B cell (primary cell): Measurements from ENCODE around the gene NT5DC2. TPM values are rescaled to one million over a fixed set of nuclear protein-coding genes. Genes with fewer than 3 reads are reported as not detected.

Experiments
- ATAC-seq: fragments of 200-7000 bp; cut with Tn5 transposase; one replicate; pipeline ENCODE4 v1.10.0; 2021; ENCODE audit warnings: low read depth, mild to moderate bottlenecking, moderate number of reproducible peaks, moderate library complexity
- CTCF ChIA-PET: fragments of 350-600 bp; sonication (Branson Sonifier 250); formaldehyde crosslinking; loops from one replicate; lab custom pipeline; 2021; ENCODE audit warnings: antibody characterized with exemption, inconsistent platforms; lab: Charles Lee
- POLR2A ChIA-PET: fragments of 350-600 bp; sonication (Branson Sonifier 250); formaldehyde crosslinking; loops from one replicate; lab custom pipeline; 2021; ENCODE audit warnings: antibody characterized with exemption; lab: Charles Lee
- DNase-seq: peaks from one replicate; pipeline ENCODE4 v3.0.0; 2013
- H2AFZ ChIP-seq: 2 replicates; pipeline ENCODE4 v1.6.1; 2012; ENCODE audit warnings: mild to moderate bottlenecking, low read depth, low read length; ENCODE audit not compliant: insufficient read depth, poor library complexity, severe bottlenecking
- H3K27ac ChIP-seq, 2 donors: 1 replicate in 1 of 2; 2 replicates in 1 of 2; pipeline ENCODE4 v1.5.1; 2012 to 2013; ENCODE audit warnings: low read length in 2 of 2, mild to moderate bottlenecking in 2 of 2, moderate library complexity in 1 of 2
- H3K27me3 ChIP-seq, 4 experiments: fragments of 200-600 bp in 1 of 4; sonication (generic) in 1 of 4; replicated peaks in 1 of 4; 1 replicate in 2 of 4; 2 replicates in 2 of 4; pipeline versions ENCODE4 v1.6.1 to v1.7.0; 2013 to 2016; ENCODE audit warnings: low read length in 3 of 4, mild to moderate bottlenecking in 2 of 4, mixed read lengths in 1 of 4, moderate library complexity in 1 of 4; ENCODE audit not compliant: insufficient read depth in 4 of 4, control insufficient read depth in 3 of 4; ENCODE audit errors: control extremely low read depth in 1 of 4
- H3K36me3 ChIP-seq, 2 experiments: replicated peaks in 1 of 2; 1 replicate in 1 of 2; 2 replicates in 1 of 2; pipeline versions ENCODE4 v1.6.1 to v1.7.1; 2013; ENCODE audit warnings: low read length in 1 of 2; ENCODE audit not compliant: insufficient read depth in 2 of 2, control insufficient read depth in 1 of 2; ENCODE audit errors: control extremely low read depth in 1 of 2, extremely low read depth in 1 of 2
- H3K4me1 ChIP-seq, 2 donors: fragments of 200-600 bp in 1 of 2; sonication (generic) in 1 of 2; 1 replicate in 1 of 2; 2 replicates in 1 of 2; pipeline versions ENCODE4 v1.5.1 to v1.6.1; 2013 to 2017; ENCODE audit warnings: low read length in 2 of 2; ENCODE audit not compliant: control insufficient read depth in 2 of 2, insufficient read depth in 2 of 2
- H3K4me2 ChIP-seq: replicated peaks from 2 replicates; pipeline ENCODE3; 2012; ENCODE audit warnings: mild to moderate bottlenecking, low read depth, low read length; ENCODE audit not compliant: poor library complexity, severe bottlenecking
- H3K4me3 ChIP-seq, 5 experiments: fragments of 200-600 bp in 1 of 5; sonication (generic) in 1 of 5; 1 replicate in 3 of 5; 2 replicates in 2 of 5; pipeline versions ENCODE4 v1.5.1 to v1.7.0; 2011 to 2016; ENCODE audit warnings: low read length in 4 of 5, mild to moderate bottlenecking in 4 of 5, low read depth in 2 of 5, control low read depth in 1 of 5, moderate library complexity in 1 of 5; ENCODE audit not compliant: insufficient read depth in 1 of 5; ENCODE audit errors: control extremely low read depth in 1 of 5, extremely low read depth in 1 of 5
- H3K79me2 ChIP-seq: fragments of 200-600 bp; sonication (generic); one replicate; pipeline ENCODE4 v1.6.0; 2016; ENCODE audit warnings: low read length; ENCODE audit not compliant: control insufficient read depth, insufficient read depth
- H3K9ac ChIP-seq: fragments of 200-600 bp; sonication (generic); 2 replicates; pipeline ENCODE4 v1.6.1; 2017; ENCODE audit warnings: mild to moderate bottlenecking, low read length, moderate library complexity
- H3K9me3 ChIP-seq, 3 donors: one replicate each; pipeline versions ENCODE4 v1.6.1 to v1.7.1; 2013; ENCODE audit warnings: low read length in 2 of 3; ENCODE audit not compliant: control insufficient read depth in 2 of 3, insufficient read depth in 1 of 3; ENCODE audit errors: control extremely low read depth in 1 of 3
- H4K20me1 ChIP-seq: 2 replicates; pipeline ENCODE4 v1.6.0; 2012; ENCODE audit warnings: mild to moderate bottlenecking, low read length; ENCODE audit not compliant: insufficient read depth, control insufficient read depth, poor library complexity, severe bottlenecking
- H3K27ac Mint-ChIP-seq: one replicate; pipeline ENCODE4 v1.8.0; 2021; ENCODE audit warnings: mixed read lengths
- H3K27me3 Mint-ChIP-seq: one replicate; pipeline ENCODE4 v1.8.0; 2021; ENCODE audit warnings: mixed read lengths
- H3K4me1 Mint-ChIP-seq: one replicate; pipeline ENCODE4 v1.8.0; 2021; ENCODE audit warnings: mixed read lengths
- H3K4me3 Mint-ChIP-seq: one replicate; pipeline ENCODE4 v1.8.0; 2021; ENCODE audit warnings: mixed read lengths
- H3K9me3 Mint-ChIP-seq: one replicate; pipeline ENCODE4 v1.8.0; 2022; ENCODE audit warnings: mixed read lengths; ENCODE audit not compliant: insufficient read depth
- CTCF ChIP-seq: fragments of 200-600 bp; IDR thresholded peaks from one replicate; pipeline ENCODE4 v1.8.0; 2022; ENCODE audit warnings: antibody characterized with exemption, mild to moderate bottlenecking
- EZH2 ChIP-seq: IDR thresholded peaks from 2 replicates; pipeline ENCODE4 v1.6.1; 2012; ENCODE audit warnings: borderline replicate concordance, low read depth, mild to moderate bottlenecking, moderate library complexity, low read length; ENCODE audit not compliant: insufficient read depth, poor library complexity, severe bottlenecking
- WGBS: methylation state at CpG from one replicate; pipeline ENCODE4 v1.1.5; 2013; ENCODE audit warnings: missing lambda C conversion rate; ENCODE audit not compliant: insufficient coverage; 5-methylcytosine and 5-hydroxymethylcytosine counted together
- intact Hi-C: fragments of 100-400 bp; cut with micrococcal nuclease; formaldehyde crosslinking; loops from one replicate; pipeline ENCODE4 v1.10.0; 2022
- polyA plus RNA-seq: library from polyadenylated mRNA; depleted of rRNA; stranded (reverse); fragments of >200 nt; gene quantifications from 2 replicates; pipeline ENCODE4 v1.2.3, GENCODE V29; 2012
- total RNA-seq, 2 donors: library from RNA; stranded (reverse); fragments of 120-200 nt in 1 of 2; gene quantifications; 1 replicate in 1 of 2; 2 replicates in 1 of 2; pipeline versions ENCODE4 v1.2.3 to v1.2.4, GENCODE V29; 2013 to 2022

NT5DC2 gene
- total and polyA plus RNA-seq, 2 donors (not counting 1 experiment from before 2014, with no cell fraction given) = 11.2 to 11.9 TPM

DNA sequence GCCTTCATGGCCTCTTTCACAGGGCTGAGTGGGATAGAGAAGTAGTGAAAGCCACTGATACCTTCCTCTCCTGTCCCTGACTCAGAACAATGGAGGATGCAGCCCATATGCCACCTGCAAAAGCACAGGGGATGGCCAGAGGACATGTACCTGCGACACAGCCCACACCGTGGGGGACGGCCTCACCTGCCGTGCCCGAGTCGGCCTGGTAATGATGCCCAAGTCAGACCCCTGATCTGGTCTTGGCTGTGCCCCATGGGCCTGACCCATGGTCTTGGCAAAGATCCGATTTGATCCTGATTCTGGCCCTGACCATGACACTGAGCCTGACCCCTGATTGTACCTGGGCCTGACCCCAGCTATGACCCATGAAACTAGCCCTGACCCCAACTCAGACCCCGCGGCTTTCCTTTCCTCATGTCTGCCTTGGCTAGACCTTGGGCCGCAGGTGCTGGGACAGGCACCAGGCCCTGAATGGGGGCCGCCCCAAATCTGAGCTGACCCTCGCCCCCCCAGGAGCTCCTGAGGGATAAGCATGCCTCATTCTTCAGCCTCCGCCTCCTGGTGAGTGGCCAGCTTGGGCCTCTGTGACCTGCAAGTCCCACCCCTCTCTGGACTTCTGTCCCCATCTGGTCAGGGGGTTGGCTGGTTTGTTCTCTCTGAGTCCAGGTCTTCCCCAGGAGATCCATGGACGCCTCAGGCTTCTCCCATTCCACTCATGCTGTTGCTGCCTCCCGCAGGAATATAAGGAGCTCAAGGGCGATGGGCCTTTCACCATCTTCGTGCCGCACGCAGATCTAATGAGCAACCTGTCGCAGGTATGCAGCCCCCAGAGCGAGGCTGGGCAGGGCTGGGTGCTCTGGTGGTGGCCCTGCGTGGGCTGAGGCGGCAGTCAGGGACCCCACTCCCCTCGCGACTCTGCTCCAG, 15.6 kb downstream of the NT5DC2 start:
- intact Hi-C loops = no loop called here

More for the DNA sequence above, 15.6 kb downstream of the NT5DC2 start:
- Mint-ChIP-seq H3K27ac (no peak overlapping the region), H3K4me1 (no peaks in the 10 kb centered on the region), H3K27me3 (no peaks in the 10 kb centered on the region), H3K9me3 (no peaks in the 10 kb centered on the region), H3K4me3 (no peak overlapping the region)
- TF ChIP-seq EZH2 (no peak), CTCF (no peak)
- no peak for ATAC-seq
- H3K4me3 ChIP-seq = no peak overlapping the region
- no peak overlapping the region for H3K9ac ChIP-seq
- no peaks in the 10 kb centered on the region for H3K9me3 ChIP-seq
- no peak overlapping the region for H3K27ac ChIP-seq
- no peak overlapping the region for H2AFZ ChIP-seq
- no peak for DNase-seq
- H4K20me1 ChIP-seq = no peaks in the 10 kb centered on the region
- H3K36me3 ChIP-seq = no peaks in the 10 kb centered on the region
- H3K27me3 ChIP-seq = no peaks in the 10 kb centered on the region
- no peak overlapping the region for H3K4me2 ChIP-seq
- H3K4me1 ChIP-seq = no peaks in the 10 kb centered on the region
- WGBS = 91% methylated on average over 25 of the region's 25 CpGs
- CTCF ChIA-PET = interaction anchor here (0.6 kb wide), 1 partner anchor 27 kb away, joined by 3 read pairs; no protein-coding TSS in a partner anchor
- POLR2A ChIA-PET = no interaction called here
- no peaks in the 10 kb centered on the region for H3K79me2 ChIP-seq
